Natural killer cell (primary cell): ENCODE data around the gene TPM1. TPM values are rescaled to one million over a fixed set of nuclear protein-coding genes. Genes with fewer than 3 reads are reported as not detected.

ENCODE experiments used
- ATAC-seq, 3 donors: fragments of 150-1000 bp in 2 of 3; fragments of 200-7000 bp in 1 of 3; cut with Tn5 transposase; 1 replicate in 1 of 3; 2 replicates in 2 of 3; pipeline ENCODE4 v1.10.0; 2021; ENCODE audit warnings: mild to moderate bottlenecking in 2 of 3, moderate library complexity in 2 of 3
- DNase-seq, 2 donors: peaks; one replicate each; pipeline versions ENCODE4 v3.0.0 to v3.0.0-alpha.2; 2013 to 2021; ENCODE audit warnings: mixed read lengths in 1 of 2
- H3K27ac ChIP-seq: one replicate; pipeline ENCODE4 v1.5.1; 2013; ENCODE audit warnings: mild to moderate bottlenecking, low read length
- H3K27me3 ChIP-seq: one replicate; pipeline ENCODE4 v1.6.1; 2013; ENCODE audit warnings: low read length; ENCODE audit not compliant: control insufficient read depth, insufficient read depth
- H3K36me3 ChIP-seq: one replicate; pipeline ENCODE4 v1.6.1; 2013; ENCODE audit warnings: low read length; ENCODE audit not compliant: control insufficient read depth, insufficient read depth
- H3K4me1 ChIP-seq: one replicate; pipeline ENCODE4 v1.6.1; 2013; ENCODE audit warnings: low read length; ENCODE audit not compliant: control insufficient read depth, insufficient read depth
- H3K4me3 ChIP-seq: one replicate; pipeline ENCODE4 v1.5.1; 2013; ENCODE audit warnings: low read length
- H3K9me3 ChIP-seq: one replicate; pipeline ENCODE4 v1.6.1; 2013; ENCODE audit warnings: low read length; ENCODE audit not compliant: control insufficient read depth, insufficient read depth
- H3K27ac Mint-ChIP-seq, 2 donors: one replicate each; pipeline ENCODE4 v1.8.0; 2022; ENCODE audit warnings: mild to moderate bottlenecking in 2 of 2, mixed read lengths in 2 of 2, moderate library complexity in 1 of 2
- H3K27me3 Mint-ChIP-seq, 2 donors: one replicate each; pipeline ENCODE4 v1.8.0; 2022; ENCODE audit warnings: low read depth in 2 of 2, mixed read lengths in 2 of 2
- H3K36me3 Mint-ChIP-seq: one replicate; pipeline ENCODE4 v1.8.0; 2022; ENCODE audit warnings: mixed read lengths
- H3K4me1 Mint-ChIP-seq, 2 donors: one replicate each; pipeline ENCODE4 v1.8.0; 2022; ENCODE audit warnings: mixed read lengths in 2 of 2
- H3K4me3 Mint-ChIP-seq: one replicate; pipeline ENCODE4 v1.8.0; 2022; ENCODE audit warnings: mild to moderate bottlenecking, moderate library complexity, mixed read lengths
- H3K9me3 Mint-ChIP-seq, 2 donors: one replicate each; pipeline ENCODE4 v1.8.0; 2022; ENCODE audit warnings: mixed read lengths in 2 of 2
- CTCF ChIP-seq: fragments of 200-600 bp; IDR thresholded peaks from one replicate; pipeline ENCODE4 v1.8.0; 2022; ENCODE audit warnings: antibody characterized with exemption
- WGBS: methylation state at CpG from one replicate; pipeline ENCODE4 v1.1.7; 2013; ENCODE audit warnings: missing lambda C conversion rate; ENCODE audit not compliant: insufficient coverage; 5-methylcytosine and 5-hydroxymethylcytosine counted together
- intact Hi-C: fragments of 100-400 bp; cut with micrococcal nuclease; formaldehyde crosslinking; loops from one replicate; pipeline ENCODE4 v1.14.2; 2022
- total RNA-seq, 4 donors: library from RNA; stranded (reverse); fragments of 120-200 nt in 1 of 4; gene quantifications; one replicate each; pipeline versions ENCODE4 v1.2.3 to v1.2.4, GENCODE V29; 2013 to 2022

Gene TPM1
- total RNA-seq, 3 donors from 2014 or later (not counting 1 experiment from before 2014, with no cell fraction given) = 21.5 to 33.0 (median 25.6) TPM

GRCh38 chr15:63006032-63006878 is 36.3 kb upstream of the TPM1 start:
- no peaks in the 10 kb centered on the region for H3K9me3 ChIP-seq
- ATAC-seq = no peak
- H3K4me1 ChIP-seq = no peaks in the 10 kb centered on the region
- no peak overlapping the region for H3K4me3 ChIP-seq
- TF ChIP-seq CTCF = no peak
- intact Hi-C loops = no loop called here
- no peaks in the 10 kb centered on the region for H3K36me3 Mint-ChIP-seq
- DNase-seq = no peak
- H3K4me3 Mint-ChIP-seq = no peak overlapping the region
- no peak overlapping the region for H3K27ac ChIP-seq
- 82% methylated on average over 7 of the region's 8 CpGs for WGBS
- no peak overlapping the region for H3K27ac Mint-ChIP-seq
- H3K36me3 ChIP-seq = no peaks in the 10 kb centered on the region
- H3K27me3 ChIP-seq = no peaks in the 10 kb centered on the region
- peaks cover 6 to 8% of the 10 kb centered on the region in 2 donors for H3K27me3 Mint-ChIP-seq
- no peaks in the 10 kb centered on the region for H3K4me1 Mint-ChIP-seq
- H3K9me3 Mint-ChIP-seq = no peaks in the 10 kb centered on the region

GRCh38 chr15:63008333-63009049 is 34.1 kb upstream of the TPM1 start:
- H3K4me3 Mint-ChIP-seq = no peak overlapping the region
- ATAC-seq (no peak), DNase-seq (no peak)
- no peak for TF ChIP-seq CTCF
- intact Hi-C loops = no loop called here
- Histone ChIP-seq H3K4me1 (no peaks in the 10 kb centered on the region), H3K27ac (no peak overlapping the region), H3K9me3 (no peaks in the 10 kb centered on the region), H3K36me3 (no peaks in the 10 kb centered on the region), H3K4me3 (no peak overlapping the region), H3K27me3 (no peaks in the 10 kb centered on the region)
- H3K4me1 Mint-ChIP-seq = no peaks in the 10 kb centered on the region
- H3K27ac Mint-ChIP-seq = no peak overlapping the region
- H3K27me3 Mint-ChIP-seq = peaks cover 0 to 4% of the 10 kb centered on the region in 2 donors
- no peaks in the 10 kb centered on the region for H3K9me3 Mint-ChIP-seq
- H3K36me3 Mint-ChIP-seq = no peaks in the 10 kb centered on the region
- WGBS = 83% methylated on average over 4 of the region's 6 CpGs

- ATAC-seq = no peak
- H3K27me3 Mint-ChIP-seq = peaks cover 0 to 4% of the 10 kb centered on the region in 2 donors
- no peak overlapping the region for H3K4me3 Mint-ChIP-seq
- TF ChIP-seq CTCF = no peak
- no peak overlapping the region for H3K4me3 ChIP-seq
- H3K4me1 ChIP-seq = no peaks in the 10 kb centered on the region
- H3K27me3 ChIP-seq = no peaks in the 10 kb centered on the region
- no peaks in the 10 kb centered on the region for H3K9me3 Mint-ChIP-seq
- H3K27ac ChIP-seq = no peak overlapping the region
- no peaks in the 10 kb centered on the region for H3K36me3 ChIP-seq
- no peak for DNase-seq
- H3K4me1 Mint-ChIP-seq = no peaks in the 10 kb centered on the region
- intact Hi-C loops = no loop called here
- H3K27ac Mint-ChIP-seq = no peak overlapping the region
- H3K36me3 Mint-ChIP-seq = no peaks in the 10 kb centered on the region
- H3K9me3 ChIP-seq = no peaks in the 10 kb centered on the region
- 89% methylated on average over 2 of the region's 3 CpGs for WGBS
These were observed 32.2 kb upstream of the TPM1 start for GRCh38 chr15:63010386-63010785.
